ENCODE results near the gene ROR1.

DNA sequence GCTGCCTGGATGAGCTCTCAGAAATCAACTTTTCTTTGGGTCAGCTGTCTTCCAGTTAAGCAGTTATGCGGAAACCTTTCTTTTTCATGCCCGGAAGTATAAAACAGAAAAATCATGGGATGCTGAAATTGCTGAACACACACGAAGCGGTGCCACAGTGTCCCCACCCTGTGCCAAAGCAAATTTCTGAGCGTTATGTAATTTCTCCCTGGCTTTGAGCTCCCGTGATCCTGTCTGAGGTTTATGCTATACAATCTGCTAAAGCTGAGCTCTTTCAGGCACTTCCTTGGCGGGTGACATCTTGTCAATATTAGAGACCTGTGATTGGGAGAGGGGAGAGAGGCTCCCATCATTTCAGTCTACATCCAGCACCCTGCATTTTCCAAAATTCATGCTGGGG, 201.7 kb downstream of the ROR1 start:
- TF ChIP-seq, protein P1, sequence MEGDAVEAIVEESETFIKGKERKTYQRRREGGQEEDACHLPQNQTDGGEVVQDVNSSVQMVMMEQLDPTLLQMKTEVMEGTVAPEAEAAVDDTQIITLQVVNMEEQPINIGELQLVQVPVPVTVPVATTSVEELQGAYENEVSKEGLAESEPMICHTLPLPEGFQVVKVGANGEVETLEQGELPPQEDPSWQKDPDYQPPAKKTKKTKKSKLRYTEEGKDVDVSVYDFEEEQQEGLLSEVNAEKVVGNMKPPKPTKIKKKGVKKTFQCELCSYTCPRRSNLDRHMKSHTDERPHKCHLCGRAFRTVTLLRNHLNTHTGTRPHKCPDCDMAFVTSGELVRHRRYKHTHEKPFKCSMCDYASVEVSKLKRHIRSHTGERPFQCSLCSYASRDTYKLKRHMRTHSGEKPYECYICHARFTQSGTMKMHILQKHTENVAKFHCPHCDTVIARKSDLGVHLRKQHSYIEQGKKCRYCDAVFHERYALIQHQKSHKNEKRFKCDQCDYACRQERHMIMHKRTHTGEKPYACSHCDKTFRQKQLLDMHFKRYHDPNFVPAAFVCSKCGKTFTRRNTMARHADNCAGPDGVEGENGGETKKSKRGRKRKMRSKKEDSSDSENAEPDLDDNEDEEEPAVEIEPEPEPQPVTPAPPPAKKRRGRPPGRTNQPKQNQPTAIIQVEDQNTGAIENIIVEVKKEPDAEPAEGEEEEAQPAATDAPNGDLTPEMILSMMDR (IDR thresholded peaks at IDR 0.05; ENCODE audit: low read depth, low read length): no peak
- TF ChIP-seq MAX (IDR thresholded peaks at IDR 0.05; ENCODE audit: low read depth, low read length): no peak
- TF ChIP-seq POLR2A (IDR thresholded peaks at IDR 0.05; ENCODE audit: extremely low read depth, insufficient read length): no peak
